Osteoblast (primary cell): ENCODE measurements around the gene MBOAT1. TPM values are rescaled to one million over a fixed set of nuclear protein-coding genes. Genes with fewer than 3 reads are reported as not detected.

ENCODE experiments used
- DNase-seq: peaks from one replicate; pipeline ENCODE4 v3.0.0; 2011; ENCODE audit warnings: low spot score, mixed read lengths; ENCODE audit not compliant: insufficient read length; ENCODE audit errors: missing footprints
- H2AFZ ChIP-seq: 2 replicates; pipeline ENCODE4 v1.6.0; 2011; ENCODE audit warnings: mild to moderate bottlenecking, low read length
- H3K27ac ChIP-seq: 2 replicates; pipeline ENCODE4 v1.5.1; 2011; ENCODE audit warnings: mild to moderate bottlenecking, low read depth, low read length, moderate library complexity
- H3K27me3 ChIP-seq: 2 replicates; pipeline ENCODE4 v1.6.0; 2012; ENCODE audit warnings: mild to moderate bottlenecking, control low read depth, inconsistent platforms, low read length, moderate library complexity; ENCODE audit not compliant: insufficient read depth
- H3K36me3 ChIP-seq: 2 replicates; pipeline ENCODE4 v1.5.1; 2011; ENCODE audit warnings: mild to moderate bottlenecking, low read length, control low read depth, moderate library complexity; ENCODE audit not compliant: insufficient read depth
- H3K4me1 ChIP-seq: 2 replicates; pipeline ENCODE4 v1.5.1; 2011; ENCODE audit warnings: mild to moderate bottlenecking, low read length, control low read depth, moderate library complexity; ENCODE audit not compliant: insufficient read depth
- H3K4me2 ChIP-seq: 2 replicates; pipeline ENCODE4 v1.6.0; 2011; ENCODE audit warnings: mild to moderate bottlenecking, low read length; ENCODE audit not compliant: insufficient read depth
- H3K4me3 ChIP-seq: fragments of 200-600 bp; sonication (generic); 3 replicates; pipeline ENCODE4 v1.5.1; 2012; ENCODE audit warnings: mild to moderate bottlenecking, low read length, inconsistent platforms; ENCODE audit not compliant: insufficient read depth
- H3K79me2 ChIP-seq: 2 replicates; pipeline ENCODE4 v1.6.0; 2012; ENCODE audit warnings: mild to moderate bottlenecking, low read length, control low read depth, inconsistent platforms; ENCODE audit not compliant: insufficient read depth
- H3K9me3 ChIP-seq: 2 replicates; pipeline ENCODE4 v1.5.1; 2011; ENCODE audit warnings: low read depth, low read length, control low read depth
- H4K20me1 ChIP-seq: 2 replicates; pipeline ENCODE4 v1.6.0; 2012; ENCODE audit warnings: mild to moderate bottlenecking, low read length, control low read depth; ENCODE audit not compliant: insufficient read depth
- CTCF ChIP-seq: IDR thresholded peaks from 2 replicates; pipeline ENCODE4 v1.5.1; 2011; ENCODE audit warnings: mild to moderate bottlenecking, low read depth, low read length, moderate library complexity; ENCODE audit errors: extremely low read depth
- total RNA-seq: library from RNA; depleted of rRNA; stranded (reverse); fragments of >200 nt; gene quantifications from 2 replicates; pipeline ENCODE4 v1.2.3, GENCODE V29; 2012

The MBOAT1 gene
- total RNA-seq, 1 donor = 1.4 TPM

GRCh38 chr6:20117474-20117873 is 94.8 kb downstream of the MBOAT1 start:
- Histone ChIP-seq H2AFZ (no peak overlapping the region), H4K20me1 (no peaks in the 10 kb centered on the region), H3K4me3 (no peak overlapping the region), H3K36me3 (no peaks in the 10 kb centered on the region), H3K79me2 (no peaks in the 10 kb centered on the region), H3K27ac (no peak overlapping the region), H3K9me3 (no peaks in the 10 kb centered on the region), H3K27me3 (no peaks in the 10 kb centered on the region), H3K4me2 (no peak overlapping the region), H3K4me1 (no peaks in the 10 kb centered on the region)
- no peak for TF ChIP-seq CTCF
- DNase-seq = no peak

GRCh38 chr6:20116792-20117191 is 95.5 kb downstream of the MBOAT1 start:
- no peaks in the 10 kb centered on the region for H3K36me3 ChIP-seq
- DNase-seq = no peak
- no peaks in the 10 kb centered on the region for H3K27me3 ChIP-seq
- no peaks in the 10 kb centered on the region for H4K20me1 ChIP-seq
- H3K4me2 ChIP-seq = no peak overlapping the region
- no peak overlapping the region for H2AFZ ChIP-seq
- no peaks in the 10 kb centered on the region for H3K79me2 ChIP-seq
- H3K4me1 ChIP-seq = no peaks in the 10 kb centered on the region
- H3K27ac ChIP-seq = no peak overlapping the region
- no peak for TF ChIP-seq CTCF
- H3K9me3 ChIP-seq = no peaks in the 10 kb centered on the region
- no peak overlapping the region for H3K4me3 ChIP-seq

- Histone ChIP-seq H4K20me1 (no peaks in the 10 kb centered on the region), H3K79me2 (no peaks in the 10 kb centered on the region), H3K36me3 (no peaks in the 10 kb centered on the region), H3K4me3 (no peak overlapping the region), H3K27me3 (no peaks in the 10 kb centered on the region), H2AFZ (no peak overlapping the region), H3K4me2 (no peak overlapping the region), H3K9me3 (no peaks in the 10 kb centered on the region), H3K4me1 (no peaks in the 10 kb centered on the region), H3K27ac (no peak overlapping the region)
- no peak for TF ChIP-seq CTCF
- no peak for DNase-seq
These were observed 96.9 kb downstream of the MBOAT1 start for GRCh38 chr6:20115246-20115980.

GRCh38 chr6:20113649-20114224 is 98.5 kb downstream of the MBOAT1 start:
- no peak for DNase-seq
- TF ChIP-seq CTCF = no peak
- H3K4me2 ChIP-seq = no peak overlapping the region
- no peaks in the 10 kb centered on the region for H3K79me2 ChIP-seq
- no peaks in the 10 kb centered on the region for H3K4me1 ChIP-seq
- no peak overlapping the region for H3K27ac ChIP-seq
- H3K9me3 ChIP-seq = no peaks in the 10 kb centered on the region
- H3K36me3 ChIP-seq = no peaks in the 10 kb centered on the region
- no peaks in the 10 kb centered on the region for H3K27me3 ChIP-seq
- no peak overlapping the region for H2AFZ ChIP-seq
- no peak overlapping the region for H3K4me3 ChIP-seq
- H4K20me1 ChIP-seq = no peaks in the 10 kb centered on the region
